ENCODE measurements around the gene PDGFC.

DNA sequence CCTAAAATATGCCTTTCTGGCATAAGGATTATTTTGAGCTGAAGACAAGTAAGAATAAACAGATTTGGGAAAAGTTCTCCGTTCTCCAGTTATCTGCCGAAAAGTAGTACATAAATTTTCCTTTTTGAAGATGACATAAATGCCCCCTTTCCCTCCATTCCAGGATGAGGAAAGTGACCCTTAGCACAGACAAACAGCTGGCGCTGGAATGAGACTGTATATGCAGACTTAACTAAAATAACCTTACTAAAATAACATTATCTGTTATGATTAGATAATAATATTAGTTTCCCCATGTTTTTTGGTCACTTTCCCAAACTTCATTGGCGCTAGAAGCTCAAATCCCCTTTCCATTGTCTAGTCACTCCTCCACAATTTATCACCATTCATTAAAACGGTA is 21.5 kb downstream of the PDGFC start:
- TF ChIP-seq PHB2 (IDR thresholded peaks at IDR 0.05; ENCODE audit: partially characterized antibody) (no peak), MAZ (IDR thresholded peaks at IDR 0.05; ENCODE audit: borderline replicate concordance, low read depth, low read length) (no peak), MAZ (CRISPR knock-in tag; IDR thresholded peaks at IDR 0.05; ENCODE audit: low read depth) (no peak), SP2 (CRISPR knock-in tag; IDR thresholded peaks at IDR 0.05) (no peak), ZNF224 (CRISPR knock-in tag; IDR thresholded peaks at IDR 0.05) (no peak), ZNF788 (CRISPR knock-in tag; IDR thresholded peaks at IDR 0.05; ENCODE audit: borderline replicate concordance) (no peak)

Measured in HepG2 (cell line).